T-helper 1 cell treated with Interleukin-12 subunit alpha and Interleukin-12 subunit beta and Interleukin-4 antibody, amounts not matched to agents 30 ng/mL and 1 ng/mL, for 36 hours (primary cell): ENCODE measurements around the gene LRRC17. TPM values are rescaled to one million over a fixed set of nuclear protein-coding genes. Genes with fewer than 3 reads are reported as not detected.
"Not testable (repeated sequence)": the region's sequence is repeated elsewhere in the genome, so short reads cannot be mapped to it uniquely, and the experiment has no call there.

ENCODE experiments used
- intact Hi-C: fragments of 100-400 bp; cut with micrococcal nuclease; formaldehyde crosslinking; loops from one replicate; pipeline ENCODE4 v1.15.1; 2024
- total RNA-seq: library from RNA; stranded (reverse); gene quantifications from 2 replicates; pipeline ENCODE4 v1.2.3, GENCODE V29; 2022

The LRRC17 gene
- total RNA-seq, 1 donor from 2014 or later: 0.20 TPM

GRCh38 chr7:102897211-102897631, 15.6 kb upstream of the LRRC17 start:
- intact Hi-C loops: no loop called here

DNA sequence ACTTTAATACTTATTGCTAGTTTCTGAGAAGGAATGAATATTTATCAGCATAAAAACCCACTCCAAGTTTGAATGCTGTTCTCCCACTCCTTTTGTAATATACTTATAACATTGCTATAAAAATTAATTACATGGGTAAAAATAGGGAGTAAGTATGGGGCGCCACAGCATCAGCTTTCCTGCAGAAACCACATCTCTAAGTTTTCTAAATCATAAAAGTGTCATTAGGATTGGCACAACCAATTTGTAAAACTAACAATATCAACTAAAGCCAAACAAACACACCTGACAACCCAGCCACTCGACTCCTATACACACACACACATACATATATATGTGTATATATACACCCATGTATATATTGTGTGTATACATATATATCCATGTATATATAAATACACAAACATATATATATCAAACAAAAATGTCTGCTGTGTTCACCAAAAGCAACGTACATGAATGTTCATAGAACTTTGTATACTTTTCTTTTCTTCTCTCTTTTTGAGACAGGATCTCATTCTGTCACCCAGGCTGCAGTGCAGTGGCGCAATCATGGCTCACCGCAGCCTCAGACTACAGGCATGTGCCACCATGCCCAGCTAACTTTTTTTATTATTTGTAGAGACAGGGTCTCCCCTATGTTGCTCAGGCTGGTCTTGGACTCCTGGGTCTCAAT, 14.8 kb upstream of the LRRC17 start:
- intact Hi-C loops: no loop called here

GRCh38 chr7:102898532-102898859, 14.3 kb upstream of the LRRC17 start:
- intact Hi-C loops: no loop called here

GRCh38 chr7:102902052-102902451, 10.7 kb upstream of the LRRC17 start:
- intact Hi-C loops: not testable (repeated sequence)

- intact Hi-C loops: not testable (repeated sequence)
These were observed 9.2 kb upstream of the LRRC17 start for GRCh38 chr7:102903576-102903975.

- intact Hi-C loops: no loop called here
These were observed 4.1 kb upstream of the LRRC17 start for GRCh38 chr7:102908676-102909075.

DNA sequence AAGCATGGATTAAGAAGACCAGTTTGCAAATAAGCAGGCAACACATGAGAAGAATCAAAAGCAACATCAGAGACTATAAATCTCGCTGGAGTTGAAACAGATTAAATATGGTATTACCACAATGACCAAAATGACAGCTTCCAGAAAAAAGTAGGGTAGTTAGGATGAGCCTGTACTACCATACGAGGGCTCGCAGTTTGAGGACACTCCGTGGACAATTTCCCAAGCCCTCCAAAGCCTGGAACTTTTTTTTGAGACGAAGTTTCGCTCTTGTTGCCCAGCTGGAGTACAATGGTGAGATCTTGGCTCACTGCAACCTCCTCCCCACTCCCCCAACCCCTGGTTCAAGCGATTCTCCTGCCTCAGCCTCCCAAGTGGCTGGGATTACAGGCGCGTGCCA, 1.0 kb downstream of the LRRC17 start:
- intact Hi-C loops: no loop called here

DNA sequence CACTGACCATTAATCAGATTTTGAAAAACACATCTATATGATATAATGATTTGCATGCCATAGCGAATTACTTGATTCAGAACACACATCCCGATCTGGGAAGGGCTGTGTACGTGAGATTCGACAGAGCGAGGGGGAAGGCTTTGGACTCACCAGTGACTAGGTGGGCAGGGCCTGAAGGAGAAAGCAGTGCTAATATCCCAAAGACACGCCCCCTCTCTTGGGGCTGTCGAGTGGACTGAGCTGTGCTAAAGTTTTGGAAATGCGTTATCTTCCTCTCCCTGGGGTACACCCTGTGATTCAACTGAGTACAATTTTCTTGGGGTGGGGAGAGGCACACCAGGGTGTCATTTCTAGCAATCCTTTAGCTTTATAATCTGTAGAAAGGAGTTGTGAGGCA, 1.8 kb downstream of the LRRC17 start:
- intact Hi-C loops: no loop called here

DNA sequence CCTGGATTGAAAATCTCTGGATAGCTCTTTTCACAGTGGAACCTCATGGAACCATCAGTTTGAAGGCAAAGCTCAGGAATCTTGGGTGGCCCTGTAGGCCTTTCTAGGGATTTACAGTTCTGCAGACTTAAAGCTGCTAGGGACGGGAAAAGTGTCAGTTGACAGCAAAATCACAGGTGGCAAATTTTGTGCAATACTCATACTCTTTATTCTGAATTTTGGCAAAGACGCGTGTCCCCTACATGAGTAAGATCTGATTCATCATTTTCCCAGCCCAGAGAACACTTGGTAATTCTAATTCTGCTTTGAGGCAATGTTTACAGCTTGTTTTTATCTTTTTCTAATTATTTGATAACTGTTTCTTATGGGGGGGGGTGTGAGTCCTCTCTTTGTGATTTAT, 3.6 kb downstream of the LRRC17 start:
- intact Hi-C loops: no loop called here

GRCh38 chr7:102916881-102917280, 4.1 kb downstream of the LRRC17 start:
- intact Hi-C loops: no loop called here

DNA sequence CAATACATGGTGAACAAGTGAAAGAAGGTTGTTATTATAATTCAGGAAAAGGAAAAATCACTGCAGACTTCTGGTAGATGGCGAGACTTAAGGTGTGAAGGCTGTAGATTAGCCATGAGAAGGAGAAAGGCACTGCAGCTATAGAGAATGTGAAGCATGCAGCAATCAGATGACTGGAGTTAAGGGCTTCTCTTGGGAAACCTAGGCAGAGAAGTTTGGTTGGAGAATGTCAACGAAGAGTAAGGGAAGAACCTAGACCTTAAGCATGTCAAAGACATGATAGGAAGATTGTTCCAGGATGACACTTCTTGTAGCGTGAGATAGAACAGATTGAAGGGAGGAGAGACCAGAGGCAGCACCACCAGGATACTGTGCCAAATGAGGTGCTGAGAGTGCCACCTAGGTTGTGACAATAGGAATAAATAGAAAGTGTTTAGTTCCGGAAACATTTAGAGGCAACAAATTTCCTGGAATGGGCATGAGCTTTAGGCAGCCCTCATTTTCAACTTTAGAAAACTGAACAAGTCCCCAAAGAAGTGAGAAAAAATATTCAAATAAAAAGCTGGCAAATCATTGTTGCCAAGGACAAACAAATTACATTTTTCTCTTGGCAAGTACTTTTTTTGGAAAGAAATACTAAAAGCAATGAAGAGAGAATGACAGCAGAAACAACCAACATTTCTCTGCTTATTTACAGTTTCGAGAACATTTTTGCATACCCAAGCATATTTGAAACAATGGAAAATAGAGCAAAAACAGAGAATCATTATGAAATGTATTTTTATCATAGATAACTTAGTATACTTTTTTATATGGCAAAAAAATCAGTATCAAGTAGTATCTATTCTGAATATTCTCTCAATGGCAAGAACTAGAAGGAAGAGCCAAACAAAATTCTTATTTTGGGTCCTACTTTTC, 4.9 kb downstream of the LRRC17 start:
- intact Hi-C loops: no loop called here

- intact Hi-C loops: no loop called here
These were observed 6.0 kb downstream of the LRRC17 start for GRCh38 chr7:102918845-102919244.

- intact Hi-C loops: no loop called here
These were observed 13.4 kb downstream of the LRRC17 start for GRCh38 chr7:102925976-102926782.

DNA sequence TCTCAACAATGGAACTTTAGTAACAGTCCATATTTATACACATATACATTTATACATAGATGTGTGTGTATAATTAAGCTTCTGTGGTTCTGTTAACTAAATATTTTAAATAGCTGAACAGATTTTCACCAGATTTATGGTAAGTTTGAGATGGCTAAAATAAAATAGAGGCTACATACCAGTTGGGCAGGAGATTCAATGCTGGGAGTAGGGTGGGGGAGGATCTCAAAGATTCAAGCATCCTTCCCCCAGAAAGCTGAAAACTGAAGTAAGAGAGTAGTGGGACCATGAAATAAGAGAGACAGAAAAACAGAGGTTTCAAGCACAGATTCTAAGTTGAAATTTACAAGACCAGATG, 14.0 kb downstream of the LRRC17 start:
- intact Hi-C loops: no loop called here

GRCh38 chr7:102927312-102927933, 14.6 kb downstream of the LRRC17 start:
- intact Hi-C loops: no loop called here

DNA sequence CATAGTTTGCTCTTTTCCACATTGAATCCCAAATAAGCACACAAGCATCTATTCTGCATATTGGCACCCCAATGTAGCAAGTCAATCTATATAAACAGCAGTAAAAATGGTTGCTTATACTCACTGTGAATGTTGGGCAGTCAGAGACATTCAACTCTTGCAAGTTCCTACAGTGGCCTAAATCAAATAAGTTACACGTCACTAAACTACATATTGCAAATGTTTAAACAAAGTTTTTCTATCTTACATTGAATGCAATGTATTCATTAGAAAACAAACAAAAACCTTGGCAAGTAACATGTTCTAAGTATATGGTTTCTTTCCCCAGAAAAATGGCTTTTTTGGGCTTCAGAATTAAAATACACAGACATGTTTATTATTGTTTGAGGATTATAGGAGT, 19.0 kb downstream of the LRRC17 start:
- intact Hi-C loops: no loop called here

DNA sequence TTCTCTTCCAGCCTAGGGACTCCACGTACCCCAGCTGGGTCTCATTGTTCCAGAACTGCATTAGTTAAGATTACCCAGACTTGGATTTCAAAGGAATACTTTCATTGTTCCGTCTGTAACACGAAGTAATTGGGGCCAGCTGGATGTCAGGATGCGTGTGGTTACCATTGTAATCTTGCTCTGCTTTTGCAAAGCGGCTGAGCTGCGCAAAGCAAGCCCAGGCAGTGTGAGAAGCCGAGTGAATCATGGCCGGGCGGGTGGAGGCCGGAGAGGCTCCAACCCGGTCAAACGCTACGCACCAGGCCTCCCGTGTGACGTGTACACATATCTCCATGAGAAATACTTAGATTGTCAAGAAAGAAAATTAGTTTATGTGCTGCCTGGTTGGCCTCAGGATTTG, 21.0 kb downstream of the LRRC17 start:
- intact Hi-C loops: no loop called here

DNA sequence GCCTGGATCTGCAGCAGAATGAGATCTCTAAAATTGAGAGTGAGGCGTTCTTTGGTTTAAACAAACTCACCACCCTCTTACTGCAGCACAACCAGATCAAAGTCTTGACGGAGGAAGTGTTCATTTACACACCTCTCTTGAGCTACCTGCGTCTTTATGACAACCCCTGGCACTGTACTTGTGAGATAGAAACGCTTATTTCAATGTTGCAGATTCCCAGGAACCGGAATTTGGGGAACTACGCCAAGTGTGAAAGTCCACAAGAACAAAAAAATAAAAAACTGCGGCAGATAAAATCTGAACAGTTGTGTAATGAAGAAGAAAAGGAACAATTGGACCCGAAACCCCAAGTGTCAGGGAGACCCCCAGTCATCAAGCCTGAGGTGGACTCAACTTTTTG, 21.4 kb downstream of the LRRC17 start:
- intact Hi-C loops: no loop called here

DNA sequence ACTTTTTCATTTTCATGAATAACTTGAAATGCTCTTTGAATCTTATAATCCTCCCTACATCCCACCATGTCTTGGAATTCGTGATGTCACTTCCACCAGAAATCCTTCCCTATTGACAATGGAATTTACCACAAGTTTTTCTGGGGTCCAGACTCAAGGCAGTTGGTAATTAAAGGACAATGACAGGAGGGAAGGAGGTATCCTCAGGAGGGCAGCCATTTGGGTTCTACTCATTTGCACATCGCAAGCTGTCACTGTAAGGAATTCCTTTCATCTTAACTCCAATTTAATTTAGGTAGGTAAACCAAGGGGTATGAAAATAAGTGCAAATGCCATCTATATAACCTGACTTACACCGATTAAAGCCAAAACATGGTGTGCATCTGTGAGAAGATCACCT, 21.9 kb downstream of the LRRC17 start:
- intact Hi-C loops: no loop called here

DNA sequence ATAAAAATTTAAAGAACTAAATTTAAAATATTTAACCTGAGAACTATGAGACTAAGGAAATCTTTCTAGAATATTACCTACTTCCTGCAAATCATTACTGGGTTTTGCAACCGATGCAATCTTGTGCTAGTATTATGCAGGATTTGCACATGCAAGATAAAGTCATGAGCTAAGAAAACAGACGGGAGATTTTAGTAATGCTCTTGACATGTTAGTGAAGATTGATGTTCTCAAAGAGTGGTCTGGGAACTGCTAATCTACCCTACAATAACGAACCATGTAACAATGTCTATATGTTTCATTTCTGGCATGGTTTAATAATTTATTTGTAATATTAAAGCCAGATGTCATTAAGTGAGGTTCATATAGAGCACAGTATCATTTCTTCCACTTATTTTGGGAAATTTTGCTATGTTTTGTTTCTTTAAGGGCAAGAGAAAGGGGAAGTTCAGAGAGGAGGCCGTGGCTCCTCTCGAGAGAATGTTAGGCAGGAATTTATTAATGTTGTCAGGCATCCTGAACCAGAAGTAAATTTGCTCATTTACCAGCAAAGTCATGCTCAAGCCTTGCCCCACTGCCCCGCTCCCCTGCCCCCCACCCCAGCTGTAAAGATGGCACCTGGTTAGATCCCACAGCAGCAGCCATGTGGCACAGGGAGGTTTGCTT, 22.8 kb downstream of the LRRC17 start:
- intact Hi-C loops: no loop called here

- intact Hi-C loops: no loop called here
These were observed 25.9 kb downstream of the LRRC17 start for GRCh38 chr7:102938679-102939078.
